CD4-positive, CD25-positive, alpha-beta regulatory T cell (primary cell): Measurements from ENCODE around the gene FOXN4. TPM values are rescaled to one million over a fixed set of nuclear protein-coding genes. Genes with fewer than 3 reads are reported as not detected.

ENCODE experiments used
- ATAC-seq, 2 donors: fragments of 150-1000 bp; cut with Tn5 transposase; one replicate each; pipeline ENCODE4 v1.10.0; 2021; ENCODE audit warnings: low read depth in 2 of 2, moderate number of reproducible peaks in 2 of 2, moderate library complexity in 1 of 2
- DNase-seq, 3 donors: peaks; one replicate each; pipeline versions ENCODE4 v3.0.0 to v3.0.0-alpha.2; 2012 to 2022; ENCODE audit warnings: mixed read lengths in 1 of 3
- H3K27ac ChIP-seq: one replicate; pipeline ENCODE4 v1.7.0; 2013; ENCODE audit warnings: mild to moderate bottlenecking, low read length; ENCODE audit not compliant: insufficient read depth, poor library complexity, severe bottlenecking
- H3K27me3 ChIP-seq: one replicate; pipeline ENCODE4 v1.7.0; 2013; ENCODE audit warnings: low read length; ENCODE audit not compliant: control insufficient read depth, insufficient read depth
- H3K36me3 ChIP-seq: one replicate; pipeline ENCODE4 v1.7.0; 2013; ENCODE audit warnings: mild to moderate bottlenecking, low read length, moderate library complexity; ENCODE audit not compliant: control insufficient read depth, insufficient read depth
- H3K4me1 ChIP-seq: 2 replicates; pipeline ENCODE4 v1.7.0; 2013; ENCODE audit warnings: mild to moderate bottlenecking, low read length; ENCODE audit not compliant: insufficient read depth, control insufficient read depth, poor library complexity, severe bottlenecking
- H3K4me3 ChIP-seq: one replicate; pipeline ENCODE4 v1.7.0; 2013; ENCODE audit warnings: low read depth, mild to moderate bottlenecking, low read length, moderate library complexity
- H3K9me3 ChIP-seq, 2 experiments: 1 replicate in 1 of 2; 2 replicates in 1 of 2; pipeline ENCODE4 v1.7.0; 2013; ENCODE audit warnings: low read length in 2 of 2, mild to moderate bottlenecking in 1 of 2, moderate library complexity in 1 of 2; ENCODE audit not compliant: control insufficient read depth in 2 of 2
- H3K27ac Mint-ChIP-seq, 3 donors: one replicate each; pipeline ENCODE4 v1.8.0; 2020 to 2022; ENCODE audit warnings: mild to moderate bottlenecking in 3 of 3, mixed read lengths in 3 of 3, moderate library complexity in 2 of 3
- H3K27me3 Mint-ChIP-seq: one replicate; pipeline ENCODE4 v1.8.0; 2022; ENCODE audit warnings: mild to moderate bottlenecking, mixed read lengths
- H3K36me3 Mint-ChIP-seq: one replicate; pipeline ENCODE4 v1.8.0; 2020; ENCODE audit warnings: mixed read lengths
- H3K4me1 Mint-ChIP-seq, 4 donors: one replicate each; pipeline ENCODE4 v1.8.0; 2020 to 2022; ENCODE audit warnings: mixed read lengths in 4 of 4, mild to moderate bottlenecking in 1 of 4
- H3K4me3 Mint-ChIP-seq, 4 donors: one replicate each; pipeline ENCODE4 v1.8.0; 2020 to 2022; ENCODE audit warnings: mild to moderate bottlenecking in 4 of 4, mixed read lengths in 4 of 4, moderate library complexity in 3 of 4
- H3K9me3 Mint-ChIP-seq, 7 donors: one replicate each; pipeline ENCODE4 v1.8.0; 2020 to 2022; ENCODE audit warnings: mixed read lengths in 7 of 7, mild to moderate bottlenecking in 3 of 7, moderate library complexity in 2 of 7
- polyA plus RNA-seq, 4 donors: library from polyadenylated mRNA; unstranded; fragments of 300-500 nt; fragmentation: Illumina TruSeq; gene quantifications; one replicate each; pipeline ENCODE4 v1.2.3, GENCODE V29; 2021
- total RNA-seq: library from RNA; stranded (reverse); gene quantifications from one replicate; pipeline ENCODE4 v1.2.3, GENCODE V29; 2022

The FOXN4 gene
- total and polyA plus RNA-seq, 5 donors from 2014 or later: 0.11 TPM; not detected in 4

DNA sequence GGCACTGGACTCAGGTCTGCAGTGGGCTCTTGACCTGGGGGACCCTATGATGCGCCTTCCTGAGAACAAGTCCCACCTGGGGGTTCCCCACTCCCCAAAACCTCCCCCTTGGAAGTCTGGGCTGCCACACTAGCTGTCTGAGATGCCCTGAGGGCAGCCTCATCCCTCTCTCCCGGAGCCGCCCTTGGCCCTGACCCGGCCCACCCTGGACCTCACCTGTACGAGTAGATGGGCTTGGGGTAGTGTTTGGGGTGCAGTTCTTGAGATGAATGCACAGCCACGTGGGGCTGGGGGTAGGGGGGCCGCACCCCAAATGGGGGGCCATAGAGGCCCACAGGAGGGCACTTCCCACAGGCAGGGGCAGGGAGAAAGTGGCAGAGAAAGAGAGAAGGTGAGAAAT is 21.9 kb downstream of the FOXN4 start:
- H3K4me1 ChIP-seq: no peaks in the 10 kb centered on the region
- Mint-ChIP-seq H3K9me3 (no peaks in the 10 kb centered on the region), H3K4me1 (no peaks in the 10 kb centered on the region), H3K36me3 (no peaks in the 10 kb centered on the region), H3K4me3 (no peak overlapping the region), H3K27me3 (peaks cover 17% of the 10 kb centered on the region), H3K27ac (no peak overlapping the region)
- DNase-seq (no peak), ATAC-seq (no peak)
- H3K9me3 ChIP-seq: no peaks in the 10 kb centered on the region
- H3K27ac ChIP-seq: no peak overlapping the region
- no peaks in the 10 kb centered on the region for H3K27me3 ChIP-seq
- no peak overlapping the region for H3K4me3 ChIP-seq
- H3K36me3 ChIP-seq: no peaks in the 10 kb centered on the region

DNA sequence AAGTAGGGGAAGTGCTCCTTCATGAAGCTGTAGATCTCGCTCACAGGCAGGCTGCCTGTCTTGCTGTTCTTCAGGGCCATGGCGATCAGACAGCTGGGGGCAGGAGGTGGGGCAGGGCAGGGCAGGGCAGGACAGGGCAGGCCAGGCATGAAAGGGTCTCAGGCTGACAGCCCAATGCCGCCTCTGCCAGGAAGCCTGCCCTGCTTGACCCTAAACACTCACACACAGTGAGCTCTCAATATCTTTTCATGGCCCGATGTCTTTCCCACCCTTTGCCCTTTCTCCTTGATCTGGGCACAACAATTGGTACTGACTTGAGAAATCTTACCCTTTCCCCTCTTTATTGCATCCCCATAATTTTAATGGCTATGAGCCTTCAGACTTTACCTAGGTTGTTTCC is 22.4 kb downstream of the FOXN4 start:
- ATAC-seq (no peak), DNase-seq (no peak)
- no peaks in the 10 kb centered on the region for H3K36me3 Mint-ChIP-seq
- Histone ChIP-seq H3K4me3 (no peak overlapping the region), H3K4me1 (no peaks in the 10 kb centered on the region), H3K27ac (no peak overlapping the region), H3K27me3 (no peaks in the 10 kb centered on the region), H3K36me3 (no peaks in the 10 kb centered on the region), H3K9me3 (no peaks in the 10 kb centered on the region)
- H3K9me3 Mint-ChIP-seq: no peaks in the 10 kb centered on the region
- no peak overlapping the region for H3K27ac Mint-ChIP-seq
- H3K4me3 Mint-ChIP-seq: no peak overlapping the region
- H3K27me3 Mint-ChIP-seq: peaks cover 16% of the 10 kb centered on the region
- no peaks in the 10 kb centered on the region for H3K4me1 Mint-ChIP-seq

DNA sequence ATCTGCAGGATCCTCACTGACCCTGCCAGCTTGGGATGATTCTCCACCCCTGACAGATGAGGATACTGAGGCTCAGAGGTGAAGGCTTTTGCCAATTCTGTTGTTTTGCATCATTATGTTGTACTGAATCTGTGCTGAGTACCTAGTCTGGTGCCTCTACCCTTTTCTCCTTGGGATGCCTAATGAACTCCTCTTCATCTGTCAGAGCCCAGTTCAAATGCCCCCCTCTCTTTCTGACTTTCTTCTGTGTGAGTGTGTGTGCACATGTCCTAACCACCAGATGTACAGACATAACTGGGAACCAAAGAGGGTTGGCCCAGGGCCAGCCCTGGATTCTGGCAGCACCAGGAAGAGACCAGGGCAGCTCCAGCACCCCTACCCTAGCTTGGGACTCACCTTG is 22.8 kb downstream of the FOXN4 start:
- no peaks in the 10 kb centered on the region for H3K27me3 ChIP-seq
- no peaks in the 10 kb centered on the region for H3K4me1 ChIP-seq
- H3K27ac ChIP-seq: no peak overlapping the region
- H3K9me3 ChIP-seq: no peaks in the 10 kb centered on the region
- Mint-ChIP-seq H3K4me1 (no peaks in the 10 kb centered on the region), H3K27me3 (peaks cover 12% of the 10 kb centered on the region), H3K36me3 (no peaks in the 10 kb centered on the region), H3K27ac (no peak overlapping the region), H3K4me3 (no peak overlapping the region), H3K9me3 (no peaks in the 10 kb centered on the region)
- DNase-seq (no peak), ATAC-seq (no peak)
- H3K4me3 ChIP-seq: no peak overlapping the region
- H3K36me3 ChIP-seq: no peaks in the 10 kb centered on the region

DNA sequence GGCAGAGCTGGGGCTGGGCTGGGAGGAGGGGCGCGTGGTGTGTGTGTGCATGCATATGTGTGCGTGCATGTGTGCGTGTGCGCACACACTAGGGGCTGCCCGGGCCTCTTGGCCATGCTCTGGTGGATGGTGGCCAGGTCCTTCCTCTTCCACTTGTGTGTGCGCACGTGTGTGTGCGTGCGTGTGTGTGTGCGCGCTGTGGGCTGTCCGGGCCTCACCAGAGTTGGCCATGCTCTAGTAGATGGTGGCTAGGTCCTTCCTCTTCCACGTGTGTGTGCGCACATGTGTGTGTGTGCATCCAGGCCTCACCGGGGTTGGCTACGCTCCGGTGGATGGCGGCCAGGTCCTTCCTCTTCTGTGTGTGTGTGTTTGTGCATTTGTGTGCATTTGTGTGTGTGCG is 24.7 kb downstream of the FOXN4 start:
- Histone ChIP-seq H3K27me3 (no peaks in the 10 kb centered on the region), H3K9me3 (no peaks in the 10 kb centered on the region), H3K36me3 (no peaks in the 10 kb centered on the region), H3K4me1 (no peaks in the 10 kb centered on the region), H3K4me3 (no peak overlapping the region), H3K27ac (no peak overlapping the region)
- peaks cover 10% of the 10 kb centered on the region for H3K27me3 Mint-ChIP-seq
- ATAC-seq: no peak
- no peaks in the 10 kb centered on the region for H3K36me3 Mint-ChIP-seq
- no peak overlapping the region for H3K4me3 Mint-ChIP-seq
- no peak for DNase-seq
- H3K27ac Mint-ChIP-seq: no peak overlapping the region
- no peaks in the 10 kb centered on the region for H3K4me1 Mint-ChIP-seq
- no peaks in the 10 kb centered on the region for H3K9me3 Mint-ChIP-seq

DNA sequence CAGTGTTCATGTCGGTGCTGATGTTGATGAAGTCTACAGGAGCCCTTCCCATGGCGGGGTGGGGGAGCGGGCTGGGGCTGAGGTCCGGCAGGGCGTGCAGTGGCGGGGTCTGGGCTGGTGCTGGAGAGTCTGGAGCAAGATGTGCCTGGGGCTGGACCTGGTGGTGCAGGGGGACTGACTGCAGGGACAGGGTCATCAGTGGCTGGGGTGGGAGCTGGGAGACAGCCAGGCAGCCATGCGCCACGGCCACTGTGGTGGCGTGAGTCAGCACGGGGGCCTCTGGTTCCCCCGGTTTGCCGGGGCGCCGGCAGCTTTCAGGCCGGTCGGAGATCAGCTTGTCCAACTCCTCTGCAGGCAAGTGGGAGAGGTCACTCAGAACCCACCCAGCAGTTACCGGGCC is 27.6 kb downstream of the FOXN4 start:
- no peaks in the 10 kb centered on the region for H3K9me3 Mint-ChIP-seq
- peaks cover 4% of the 10 kb centered on the region for H3K27me3 Mint-ChIP-seq
- no peak overlapping the region for H3K4me3 Mint-ChIP-seq

DNA sequence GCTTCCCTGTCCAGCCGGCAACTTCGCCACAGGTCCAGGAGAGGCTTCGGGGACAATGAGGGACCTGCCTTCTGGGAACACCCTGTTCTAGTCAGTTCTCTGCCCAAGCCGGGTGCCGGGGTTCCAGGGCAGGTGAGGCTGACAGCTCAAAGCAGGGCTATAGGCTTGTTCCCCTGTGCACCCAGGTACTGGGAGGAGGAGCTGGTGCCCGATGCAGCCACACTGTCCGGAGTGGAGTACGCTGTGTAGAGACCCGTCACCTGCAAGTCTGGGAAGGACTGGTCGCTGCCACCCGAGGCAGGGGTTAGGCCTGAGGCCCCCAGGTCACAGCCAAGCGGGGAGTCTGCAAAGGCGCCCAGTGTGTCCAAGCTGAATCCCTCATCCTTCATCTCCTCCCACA is 29.6 kb downstream of the FOXN4 start:
- H3K9me3 Mint-ChIP-seq: no peaks in the 10 kb centered on the region
- no peak for DNase-seq
- Histone ChIP-seq H3K27me3 (no peaks in the 10 kb centered on the region), H3K36me3 (no peaks in the 10 kb centered on the region), H3K27ac (no peak overlapping the region), H3K4me1 (no peaks in the 10 kb centered on the region), H3K4me3 (no peak overlapping the region), H3K9me3 (no peaks in the 10 kb centered on the region)
- no peaks in the 10 kb centered on the region for H3K4me1 Mint-ChIP-seq
- no peak overlapping the region for H3K27ac Mint-ChIP-seq
- no peak for ATAC-seq
- H3K36me3 Mint-ChIP-seq: no peaks in the 10 kb centered on the region
- H3K4me3 Mint-ChIP-seq: no peak overlapping the region
- peaks cover 4% of the 10 kb centered on the region for H3K27me3 Mint-ChIP-seq

More for the DNA sequence above, 27.6 kb downstream of the FOXN4 start:
- Mint-ChIP-seq H3K4me1 (no peaks in the 10 kb centered on the region), H3K36me3 (no peaks in the 10 kb centered on the region), H3K27ac (no peak overlapping the region)
- no peak overlapping the region for H3K4me3 ChIP-seq
- no peak for ATAC-seq
- H3K36me3 ChIP-seq: no peaks in the 10 kb centered on the region
- H3K27me3 ChIP-seq: no peaks in the 10 kb centered on the region
- no peaks in the 10 kb centered on the region for H3K4me1 ChIP-seq
- H3K27ac ChIP-seq: no peak overlapping the region
- H3K9me3 ChIP-seq: no peaks in the 10 kb centered on the region
- DNase-seq: no peak

DNA sequence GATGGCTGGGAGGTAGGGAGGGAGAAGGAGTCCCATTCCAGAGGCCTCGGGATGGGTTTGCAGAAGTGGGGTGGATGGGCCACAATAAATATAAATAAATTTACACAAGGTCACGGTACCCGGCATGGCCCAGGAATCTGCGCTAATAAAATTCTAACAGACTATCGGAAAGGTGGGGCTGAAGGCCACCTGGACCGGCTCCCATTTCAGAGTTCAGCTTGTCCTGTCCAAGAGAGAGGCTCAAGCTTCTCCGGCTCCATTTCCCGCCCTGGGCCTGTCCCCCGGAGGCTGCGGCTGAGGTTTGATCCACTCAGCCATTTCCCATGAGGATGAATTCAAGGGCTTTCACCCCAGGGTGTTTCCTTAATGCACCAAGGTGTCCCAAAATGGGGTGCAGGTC is 30.2 kb downstream of the FOXN4 start:
- Mint-ChIP-seq H3K4me1 (no peaks in the 10 kb centered on the region), H3K9me3 (no peaks in the 10 kb centered on the region), H3K27me3 (peaks cover 4% of the 10 kb centered on the region), H3K36me3 (no peaks in the 10 kb centered on the region), H3K27ac (no peak overlapping the region), H3K4me3 (no peak overlapping the region)
- Histone ChIP-seq H3K4me3 (no peak overlapping the region), H3K27ac (no peak overlapping the region), H3K4me1 (no peaks in the 10 kb centered on the region), H3K9me3 (no peaks in the 10 kb centered on the region), H3K36me3 (no peaks in the 10 kb centered on the region), H3K27me3 (no peaks in the 10 kb centered on the region)
- DNase-seq (no peak), ATAC-seq (no peak)

DNA sequence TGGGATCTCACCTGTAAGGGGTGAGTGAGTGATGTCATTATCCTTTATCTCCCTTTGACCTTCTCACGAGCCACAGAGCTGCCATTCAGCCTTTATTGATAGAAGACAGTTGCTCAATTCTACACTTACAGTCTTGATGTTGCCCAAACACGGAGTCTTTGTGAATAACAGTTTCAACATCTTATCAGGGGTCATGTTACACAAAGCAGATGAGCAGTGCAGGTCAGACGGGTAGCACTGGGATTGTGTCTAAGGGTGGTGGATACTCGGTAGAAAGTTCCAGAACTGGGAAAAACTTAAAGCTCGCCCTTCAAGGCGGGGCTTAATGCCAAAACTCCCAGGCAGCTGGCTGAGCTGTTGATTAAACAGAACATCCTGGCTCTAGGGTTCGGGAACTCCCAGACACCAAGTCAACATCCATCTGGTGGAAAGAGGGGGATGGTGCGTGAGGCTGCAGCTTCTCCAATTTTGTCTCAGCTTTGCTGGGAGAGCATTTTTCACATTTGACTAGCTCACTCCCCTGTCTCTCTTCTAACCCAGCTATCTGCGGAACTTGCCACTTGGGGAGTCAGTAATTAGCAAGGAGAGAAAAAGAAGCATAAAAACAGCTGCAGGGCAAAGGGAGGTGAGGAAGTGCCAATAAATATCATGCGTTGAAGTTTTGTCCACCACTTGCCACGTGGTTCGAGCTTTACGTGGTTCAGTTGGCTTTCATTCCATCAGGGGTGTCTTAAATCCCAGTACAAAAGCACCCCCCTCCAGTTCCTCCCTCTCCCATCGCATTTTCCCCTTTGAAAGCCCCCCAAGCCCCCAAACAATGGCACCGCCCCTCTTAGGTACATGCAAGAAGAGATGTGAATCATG is 31.0 kb downstream of the FOXN4 start:
- no peak overlapping the region for H3K4me3 ChIP-seq
- H3K27me3 Mint-ChIP-seq: peaks cover 4% of the 10 kb centered on the region
- no peaks in the 10 kb centered on the region for H3K36me3 Mint-ChIP-seq
- H3K9me3 ChIP-seq: no peaks in the 10 kb centered on the region
- no peaks in the 10 kb centered on the region for H3K9me3 Mint-ChIP-seq
- no peaks in the 10 kb centered on the region for H3K27me3 ChIP-seq
- no peak overlapping the region for H3K27ac ChIP-seq
- H3K36me3 ChIP-seq: no peaks in the 10 kb centered on the region
- H3K4me1 Mint-ChIP-seq: no peaks in the 10 kb centered on the region
- no peak for DNase-seq
- H3K4me3 Mint-ChIP-seq: no peak overlapping the region
- ATAC-seq: no peak
- no peaks in the 10 kb centered on the region for H3K4me1 ChIP-seq
- no peak overlapping the region for H3K27ac Mint-ChIP-seq
